GM10266 (cell line): ENCODE measurements around the gene PACRG.

ENCODE experiments used
- DNase-seq: peaks from one replicate; pipeline ENCODE4 v3.0.0; 2012; ENCODE audit errors: extremely low spot score
- CTCF ChIP-seq: IDR thresholded peaks from 2 replicates; pipeline ENCODE4 v1.5.1; 2012; ENCODE audit warnings: mild to moderate bottlenecking, low read depth; ENCODE audit not compliant: control insufficient read depth, insufficient read depth; ENCODE audit errors: missing control alignments

Gene PACRG

DNA sequence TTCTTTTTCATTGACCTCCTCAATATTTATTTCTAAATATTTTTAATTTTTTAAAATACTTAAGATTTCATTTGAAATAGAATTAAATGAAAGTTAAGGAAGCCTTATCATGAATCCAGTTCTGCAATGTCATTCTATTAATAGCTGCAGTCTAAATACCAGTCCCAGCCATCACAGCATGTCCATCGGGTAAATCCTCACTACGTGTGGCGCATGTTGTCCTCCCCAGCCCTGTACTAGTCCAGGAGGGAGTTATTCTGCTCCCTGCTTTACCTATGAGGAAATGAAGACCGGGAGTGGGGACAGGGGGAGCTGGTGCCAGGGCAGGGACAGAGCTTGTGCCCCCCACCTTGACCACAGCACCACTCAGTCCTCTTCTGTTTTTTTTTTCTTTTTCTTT is 561.7 kb downstream of the PACRG start:
- no peak for DNase-seq
- no peak for TF ChIP-seq CTCF

DNA sequence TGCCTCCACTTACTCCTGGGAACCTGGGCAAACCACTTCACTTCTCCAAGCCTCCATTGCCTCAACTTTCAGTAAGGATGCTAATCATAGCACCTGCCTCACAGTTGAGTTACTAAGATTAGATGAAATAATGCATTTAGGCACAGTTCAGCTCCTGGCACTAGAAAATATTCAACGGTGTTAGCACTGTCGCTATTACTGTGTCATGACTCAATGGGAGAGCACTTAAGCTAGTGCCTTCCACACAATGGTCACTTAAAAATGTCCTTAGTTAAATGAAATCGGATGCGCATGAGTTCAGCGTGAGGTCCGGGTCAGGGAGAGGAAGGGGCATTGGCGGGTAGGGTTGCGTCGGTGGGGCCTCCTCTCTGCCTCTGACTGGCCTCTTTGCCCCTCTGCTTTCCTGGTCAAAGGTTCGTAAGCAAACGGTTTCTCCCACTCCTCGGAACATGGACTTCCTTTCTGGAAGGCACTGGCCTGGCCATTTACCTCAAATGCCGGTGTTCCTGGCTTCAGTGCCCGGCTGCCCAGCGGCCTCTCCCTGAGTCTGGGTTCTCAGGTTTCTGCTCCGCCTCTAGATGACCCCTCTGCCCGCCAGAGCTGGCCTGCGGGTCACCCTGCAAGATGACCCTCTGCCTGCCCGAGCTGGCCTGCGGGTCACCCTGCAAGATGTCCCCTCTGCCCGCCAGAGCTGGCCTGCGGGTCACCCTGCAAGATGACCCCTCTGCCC is 562.9 kb downstream of the PACRG start:
- TF ChIP-seq CTCF: no peak
- no peak for DNase-seq

GRCh38 chr6:163291622-163292021 is 563.8 kb downstream of the PACRG start:
- no peak for DNase-seq
- no peak for TF ChIP-seq CTCF

DNA sequence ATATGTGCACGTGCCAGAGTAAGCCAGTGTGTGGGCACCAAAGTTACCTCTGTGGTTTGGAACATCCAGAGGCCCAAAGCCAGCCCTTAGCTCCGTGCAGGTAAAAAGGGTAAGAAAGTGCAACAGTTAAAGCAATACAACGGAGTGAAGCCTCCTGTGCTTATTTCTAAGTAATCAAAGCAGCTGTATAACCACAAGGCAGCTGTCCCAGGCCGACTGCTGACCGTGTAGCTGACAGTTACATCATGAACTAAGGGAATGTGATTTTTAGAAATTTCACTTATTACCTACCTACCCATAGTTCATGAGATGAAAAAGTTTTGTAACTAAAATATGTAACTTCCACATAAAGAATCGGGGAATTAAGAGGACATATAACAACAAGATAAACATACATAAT is 565.5 kb downstream of the PACRG start:
- no peak for DNase-seq
- TF ChIP-seq CTCF: no peak

DNA sequence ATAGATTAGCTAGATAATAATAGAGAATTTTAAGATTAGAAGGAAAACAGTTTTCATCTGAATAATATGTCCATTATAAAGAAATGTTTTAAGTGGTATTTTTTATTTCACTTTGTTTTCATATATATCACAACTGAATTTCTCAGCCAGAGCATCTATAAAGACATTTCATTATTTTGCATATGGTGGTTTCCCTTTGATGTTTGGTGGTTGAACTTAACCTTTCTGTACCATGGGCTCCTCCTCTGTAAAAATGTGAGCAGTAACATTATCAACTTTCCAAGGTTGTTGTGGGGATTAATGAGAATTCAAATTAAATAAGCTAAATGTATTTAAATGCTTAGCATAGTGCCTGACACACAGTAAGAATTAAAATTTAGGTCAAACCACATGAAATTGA is 567.0 kb downstream of the PACRG start:
- DNase-seq: no peak
- no peak for TF ChIP-seq CTCF

DNA sequence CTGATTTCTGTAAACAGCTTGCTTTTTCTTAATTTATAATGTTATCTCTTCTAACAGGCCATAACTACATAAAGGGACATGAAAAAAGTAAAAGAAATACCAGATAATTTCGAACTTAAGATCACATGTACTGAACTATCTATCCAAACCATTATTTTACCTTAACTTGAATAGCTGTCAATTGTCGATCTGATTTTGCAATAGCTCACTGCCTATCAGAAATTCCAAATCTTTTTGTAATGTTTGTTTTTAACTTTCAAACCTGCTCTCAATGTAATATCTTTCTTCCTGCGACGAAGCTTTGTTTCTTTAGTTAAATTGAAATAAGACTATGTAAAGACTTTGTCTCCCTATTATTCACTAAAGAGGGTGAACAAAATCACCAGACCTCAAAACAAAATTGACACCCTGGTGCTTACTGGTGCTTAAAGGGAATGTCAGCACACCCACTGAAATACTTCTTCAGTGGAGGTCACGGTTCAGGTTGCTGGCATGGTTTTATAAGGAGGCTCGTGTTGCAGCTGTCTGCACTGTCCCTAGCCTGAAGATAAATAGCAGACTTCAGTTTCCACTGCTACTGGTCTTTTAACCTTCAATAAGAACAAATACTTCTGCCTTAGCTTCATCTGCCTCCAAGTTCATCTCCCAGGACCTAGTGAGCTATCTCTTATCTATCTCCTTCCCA is 569.2 kb downstream of the PACRG start:
- TF ChIP-seq CTCF: no peak
- no peak for DNase-seq

- TF ChIP-seq CTCF: no peak
- no peak for DNase-seq
Measured at GRCh38 chr6:163298079-163298830, 570.5 kb downstream of the PACRG start.
